PC-9 (cell line): ENCODE results near the gene GTF3A. TPM values are rescaled to one million over a fixed set of nuclear protein-coding genes. Genes with fewer than 3 reads are reported as not detected.

ENCODE experiments used
- Bru-seq: library from RNA; stranded (reverse); fragments of 400-500 nt; gene quantifications from one replicate; lab custom pipeline; 2021; lab: Mats Ljungman, UMichigan
- BruChase-seq, 2 experiments: library from RNA; stranded (reverse); fragments of 400-500 nt; gene quantifications; one replicate each; lab custom pipeline; 2021; lab: Mats Ljungman, UMichigan
- BruUV-seq: library from RNA; stranded (reverse); fragments of 400-500 nt; replicated peaks from 2 replicates; lab custom pipeline; 2021; lab: Mats Ljungman, UMichigan
- CTCF ChIA-PET: fragments of 300-600 bp; sonication (Branson Sonifier 250); formaldehyde crosslinking; loops from one replicate; lab custom pipeline; 2022; ENCODE audit warnings: antibody characterized with exemption; lab: Charles Lee
- POLR2A ChIA-PET: fragments of 300-600 bp; sonication (Branson Sonifier 250); formaldehyde crosslinking; loops from one replicate; lab custom pipeline; 2022; ENCODE audit warnings: antibody characterized with exemption; ENCODE audit not compliant: unreplicated experiment; lab: Charles Lee
- DNase-seq, 2 experiments: peaks; one replicate each; pipeline versions ENCODE4 v3.0.0 to v3.0.0-alpha.2; 2015 to 2022; ENCODE audit warnings: mixed read lengths in 1 of 2
- H2AFZ ChIP-seq: fragments of 200-600 bp; sonication (generic); 2 replicates; pipeline ENCODE4 v1.8.1; 2017; ENCODE audit warnings: antibody characterized with exemption
- H3F3A ChIP-seq: fragments of 200-600 bp; sonication (generic); 2 replicates; pipeline ENCODE4 v1.8.1; 2017; ENCODE audit warnings: antibody characterized with exemption, mild to moderate bottlenecking, low read depth; ENCODE audit not compliant: insufficient read depth
- H3K27ac ChIP-seq: fragments of 200-600 bp; sonication (generic); 2 replicates; pipeline ENCODE4 v1.6.1; 2016; ENCODE audit warnings: mixed run types
- H3K27me3 ChIP-seq: fragments of 200-600 bp; sonication (generic); 2 replicates; pipeline ENCODE4 v1.6.1; 2016; ENCODE audit warnings: low read depth, mixed run types; ENCODE audit not compliant: insufficient read depth
- H3K36me3 ChIP-seq: fragments of 200-600 bp; sonication (generic); 2 replicates; pipeline ENCODE4 v1.6.1; 2016; ENCODE audit warnings: low read depth, mixed run types
- H3K4me1 ChIP-seq: fragments of 200-600 bp; sonication (generic); replicated peaks from 2 replicates; pipeline ENCODE4 v1.6.1; 2016; ENCODE audit warnings: mixed run types; ENCODE audit not compliant: insufficient read depth
- H3K4me2 ChIP-seq: fragments of 200-600 bp; sonication (generic); 2 replicates; pipeline ENCODE4 v1.6.1; 2017; ENCODE audit warnings: mixed run types
- H3K4me3 ChIP-seq: fragments of 200-600 bp; sonication (generic); 2 replicates; pipeline ENCODE4 v1.6.1; 2016; ENCODE audit warnings: mixed run types
- H3K79me2 ChIP-seq: fragments of 200-600 bp; sonication (generic); 2 replicates; pipeline ENCODE4 v1.6.1; 2017; ENCODE audit warnings: low read depth, mixed run types
- H3K9me2 ChIP-seq: fragments of 200-600 bp; sonication (generic); 2 replicates; pipeline ENCODE4 v1.8.1; 2017; ENCODE audit warnings: mild to moderate bottlenecking; ENCODE audit not compliant: insufficient read depth
- H3K9me3 ChIP-seq: fragments of 200-600 bp; sonication (generic); 2 replicates; pipeline ENCODE4 v1.8.1; 2016; ENCODE audit warnings: low read depth; ENCODE audit not compliant: insufficient read depth
- H4K20me1 ChIP-seq: fragments of 200-600 bp; sonication (generic); 2 replicates; pipeline ENCODE4 v1.8.1; 2017; ENCODE audit not compliant: insufficient read depth
- CTCF ChIP-seq: fragments of 200-600 bp; sonication (generic); conservative IDR thresholded peaks from 2 replicates; pipeline ENCODE4 v1.6.1; 2017; ENCODE audit warnings: mixed run types, antibody characterized with exemption, mild to moderate bottlenecking, moderate library complexity
- EZH2 ChIP-seq: fragments of 200-600 bp; sonication (generic); IDR thresholded peaks from 2 replicates; pipeline ENCODE4 v1.8.0; 2017; ENCODE audit warnings: antibody characterized with exemption, low read depth
- intact Hi-C: fragments of 100-400 bp; cut with micrococcal nuclease; formaldehyde crosslinking; loops from one replicate; pipeline ENCODE4 v1.10.0; 2022; ENCODE audit not compliant: unreplicated experiment
- long read RNA-seq: library from polyadenylated mRNA; stranded (forward); transcript quantifications from one replicate; pipeline ENCODE4 v2.0.0, GENCODE V29; 2022
- total RNA-seq: library from RNA; stranded (reverse); gene quantifications from 2 replicates; pipeline ENCODE4 v1.2.3, GENCODE V29; 2021

Gene GTF3A
- 105 and 130 TPM in 2 replicates for total RNA-seq
- Bru-seq, nascent RNA, result percentile 79 among the genes with signal in this experiment
- BruChase-seq, experiment 1, labeled RNA remaining after a 2-hour chase, result percentile 85 among the genes with signal in this experiment
- BruChase-seq, experiment 2, labeled RNA remaining after a 6-hour chase, result percentile 85 among the genes with signal in this experiment
- long read RNA-seq, transcript GTF3A-201 (9 exons, 1,383 nt), result major isoform, 305 of 335 reads
- long read RNA-seq, partial matches to known transcripts, result 9 of 335 reads
- long read RNA-seq, other reads (novel, unspliced or antisense), result 18 of 335 reads

GRCh38 chr13:27424246-27425157 is at the start of gene GTF3A:
GTF3A (plus strand) TSS chr13:27424619.
- intact Hi-C loops, result loop anchor here (1.0 kb wide), 1 partner anchor 26 kb away; the partner anchor contains the start of gene MTIF3
- ChIA-PET POLR2A (interaction anchor here (0.6 kb wide), 1 partner anchor 217 kb away, joined by 4 read pairs; no protein-coding TSS in a partner anchor), CTCF (no interaction called here)
- no TSS peak for BruUV-seq
- Histone ChIP-seq H3K9me2 (no peaks in the 10 kb centered on the region), H3K9me3 (no peaks in the 10 kb centered on the region), H3K4me1 (peaks cover 37% of the 10 kb centered on the region), H3K4me2 (peak within 1 kb of the TSS; percentile 98), H2AFZ (peak within 1 kb of the TSS; percentile 90), H4K20me1 (peaks cover 33% of the 10 kb centered on the region), H3K36me3 (peaks cover 17% of the 10 kb centered on the region; the same call in 1 of the 2 replicates), H3K79me2 (peaks cover 46% of the 10 kb centered on the region), H3K27me3 (no peaks in the 10 kb centered on the region), H3F3A (peaks cover 37% of the 10 kb centered on the region), H3K27ac (peak within 1 kb of the TSS; percentile 78), H3K4me3 (peak within 1 kb of the TSS; percentile 89)
- TF ChIP-seq CTCF, result no peak
- TF ChIP-seq EZH2, result no peak
- peak; percentile 52 to 83 for DNase-seq

GRCh38 chr13:27374650-27375049 is 49.8 kb upstream of the GTF3A start:
- intact Hi-C loops, result loop anchor here (1.0 to 2.0 kb wide), 2 partner anchors 158 to 452 kb away; no protein-coding TSS in a partner anchor
- Histone ChIP-seq H3K9me3 (no peaks in the 10 kb centered on the region), H3K27me3 (peaks cover 44% of the 10 kb centered on the region), H3K9me2 (no peaks in the 10 kb centered on the region), H3K4me2 (no peak overlapping the region), H3K36me3 (no peaks in the 10 kb centered on the region), H3F3A (no peaks in the 10 kb centered on the region), H2AFZ (no peak overlapping the region), H4K20me1 (no peaks in the 10 kb centered on the region), H3K4me3 (no peak overlapping the region), H3K79me2 (no peaks in the 10 kb centered on the region), H3K4me1 (no peaks in the 10 kb centered on the region), H3K27ac (no peak overlapping the region)
- POLR2A ChIA-PET, result no interaction called here
- TF ChIP-seq CTCF, result peak; percentile 73
- TF ChIP-seq EZH2, result no peak
- BruUV-seq, result no TSS peak
- DNase-seq, result peak; percentile 34 to 58
- CTCF ChIA-PET, result interaction anchor here (1.3 kb wide), 1 partner anchor 452 kb away, joined by 6 read pairs; no protein-coding TSS in a partner anchor

- intact Hi-C loops, result loop anchor here (2.0 kb wide), 1 partner anchor 157 kb away; no protein-coding TSS in a partner anchor
- ChIA-PET POLR2A (no interaction called here), CTCF (no interaction called here)
- H3K36me3 ChIP-seq, result no peaks in the 10 kb centered on the region
- H3K9me3 ChIP-seq, result no peaks in the 10 kb centered on the region
- no peaks in the 10 kb centered on the region for H3K79me2 ChIP-seq
- no peaks in the 10 kb centered on the region for H3F3A ChIP-seq
- peaks cover 43% of the 10 kb centered on the region for H3K27me3 ChIP-seq
- no peaks in the 10 kb centered on the region for H3K9me2 ChIP-seq
- no peak overlapping the region for H3K4me3 ChIP-seq
- peak in 1 of 2 experiments; percentile 34 for DNase-seq
- no peaks in the 10 kb centered on the region for H4K20me1 ChIP-seq
- no TSS peak for BruUV-seq
- H3K4me2 ChIP-seq, result no peak overlapping the region
- H2AFZ ChIP-seq, result no peak overlapping the region
- TF ChIP-seq CTCF, result peak; percentile 81
- TF ChIP-seq EZH2, result no peak
- H3K27ac ChIP-seq, result no peak overlapping the region
- H3K4me1 ChIP-seq, result no peaks in the 10 kb centered on the region
Measured at GRCh38 chr13:27375686-27376326, 48.6 kb upstream of the GTF3A start.
